ENCODE measurements around the gene NDUFB3.
"Not testable (repeated sequence)": the region's sequence is repeated elsewhere in the genome, so short reads cannot be mapped to it uniquely, and the experiment has no call there.

DNA sequence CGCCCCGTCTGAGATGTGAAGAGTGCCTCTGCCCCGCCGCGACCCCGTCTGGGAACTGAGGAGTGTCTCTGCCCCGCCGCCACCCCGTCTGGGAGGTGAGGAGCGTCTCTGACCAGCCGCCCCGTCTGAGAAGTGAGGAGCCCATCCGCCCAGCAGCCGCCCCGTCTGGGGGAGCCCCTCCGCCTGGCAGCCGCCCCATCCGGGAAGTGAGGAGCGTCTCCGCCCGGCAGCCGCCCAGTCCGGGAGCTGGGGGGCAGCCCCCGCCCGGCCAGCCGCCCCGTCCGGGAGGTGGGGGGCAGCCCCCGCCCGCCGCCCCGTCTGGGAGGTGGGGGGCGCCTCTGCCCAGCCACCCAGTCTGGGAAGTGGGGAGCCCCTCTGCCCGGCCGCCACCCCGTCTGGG is 29.4 kb upstream of the NDUFB3 start:
- not testable (repeated sequence) for TF ChIP-seq POLR2AphosphoS5 (IDR thresholded peaks at IDR 0.05; ENCODE audit: borderline replicate concordance, low read depth, low read length); EZH2 (IDR thresholded peaks at IDR 0.05); FOXP2 (optimal IDR thresholded peaks at IDR 0.05; ENCODE audit: control extremely low read depth, extremely low read length, insufficient read depth)
